ENCODE data around the gene LKAAEAR1. TPM values are rescaled to one million over a fixed set of nuclear protein-coding genes. Genes with fewer than 3 reads are reported as not detected.

LKAAEAR1 gene
- total and polyA plus RNA-seq, 2 of the 13 experiments (the other 11 are each of a cell fraction or from before 2014, with no cell fraction given) = not detected

GRCh38 chr20:64056639-64056888, 27.6 kb downstream of the LKAAEAR1 start (continued):
- TF ChIP-seq GFI1 (CRISPR knock-in tag; IDR thresholded peaks at IDR 0.05; ENCODE audit: borderline replicate concordance) = no peak
- TF ChIP-seq TFAP4 (IDR thresholded peaks at IDR 0.05; ENCODE audit: borderline replicate concordance, low read depth) = peak; percentile 61; the same call in 1 of the 2 replicates
- no peak for TF ChIP-seq SRSF9 (IDR thresholded peaks at IDR 0.05; ENCODE audit: borderline replicate concordance, insufficient read depth, low read depth, low read length, poor library complexity, severe bottlenecking)
- TF ChIP-seq GPN1 (CRISPR knock-in tag; IDR thresholded peaks at IDR 0.05; ENCODE audit: borderline replicate concordance) = no peak
- TF ChIP-seq HNRNPL (IDR thresholded peaks at IDR 0.05; ENCODE audit: low read depth, low read length) = no peak
- TF ChIP-seq FOXA1 (IDR thresholded peaks at IDR 0.05) = no peak
- TF ChIP-seq FOXA1 (CRISPR knock-in tag; IDR thresholded peaks at IDR 0.05) = no peak
- no peak for TF ChIP-seq KLF16 (CRISPR knock-in tag; IDR thresholded peaks at IDR 0.05)
- no peak for TF ChIP-seq ZBTB39 (CRISPR knock-in tag; IDR thresholded peaks at IDR 0.05)
- no peak for TF ChIP-seq TGIF2 (CRISPR knock-in tag; IDR thresholded peaks at IDR 0.05)
- TF ChIP-seq, protein P1, sequence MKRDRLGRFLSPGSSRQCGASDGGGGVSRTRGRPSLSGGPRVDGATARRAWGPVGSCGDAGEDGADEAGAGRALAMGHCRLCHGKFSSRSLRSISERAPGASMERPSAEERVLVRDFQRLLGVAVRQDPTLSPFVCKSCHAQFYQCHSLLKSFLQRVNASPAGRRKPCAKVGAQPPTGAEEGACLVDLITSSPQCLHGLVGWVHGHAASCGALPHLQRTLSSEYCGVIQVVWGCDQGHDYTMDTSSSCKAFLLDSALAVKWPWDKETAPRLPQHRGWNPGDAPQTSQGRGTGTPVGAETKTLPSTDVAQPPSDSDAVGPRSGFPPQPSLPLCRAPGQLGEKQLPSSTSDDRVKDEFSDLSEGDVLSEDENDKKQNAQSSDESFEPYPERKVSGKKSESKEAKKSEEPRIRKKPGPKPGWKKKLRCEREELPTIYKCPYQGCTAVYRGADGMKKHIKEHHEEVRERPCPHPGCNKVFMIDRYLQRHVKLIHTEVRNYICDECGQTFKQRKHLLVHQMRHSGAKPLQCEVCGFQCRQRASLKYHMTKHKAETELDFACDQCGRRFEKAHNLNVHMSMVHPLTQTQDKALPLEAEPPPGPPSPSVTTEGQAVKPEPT (CRISPR knock-in tag; IDR thresholded peaks at IDR 0.05; ENCODE audit: low read depth) = peak; percentile 12; the same call in 1 of the 2 replicates
- TF ChIP-seq ZNF562 (CRISPR knock-in tag; IDR thresholded peaks at IDR 0.05; ENCODE audit: borderline replicate concordance) = no peak
- no peak; the same call in 1 of the 2 replicates for TF ChIP-seq SAFB2 (CRISPR knock-in tag; IDR thresholded peaks at IDR 0.05; ENCODE audit: borderline replicate concordance, low read depth)
- no peak for TF ChIP-seq CREB3 (CRISPR knock-in tag; IDR thresholded peaks at IDR 0.05)
- no peak; the same call in 1 of the 2 replicates for TF ChIP-seq ZNF24 (IDR thresholded peaks at IDR 0.05)
- no peak for TF ChIP-seq CEBPG (CRISPR knock-in tag; IDR thresholded peaks at IDR 0.05)
- TF ChIP-seq, protein P2, sequence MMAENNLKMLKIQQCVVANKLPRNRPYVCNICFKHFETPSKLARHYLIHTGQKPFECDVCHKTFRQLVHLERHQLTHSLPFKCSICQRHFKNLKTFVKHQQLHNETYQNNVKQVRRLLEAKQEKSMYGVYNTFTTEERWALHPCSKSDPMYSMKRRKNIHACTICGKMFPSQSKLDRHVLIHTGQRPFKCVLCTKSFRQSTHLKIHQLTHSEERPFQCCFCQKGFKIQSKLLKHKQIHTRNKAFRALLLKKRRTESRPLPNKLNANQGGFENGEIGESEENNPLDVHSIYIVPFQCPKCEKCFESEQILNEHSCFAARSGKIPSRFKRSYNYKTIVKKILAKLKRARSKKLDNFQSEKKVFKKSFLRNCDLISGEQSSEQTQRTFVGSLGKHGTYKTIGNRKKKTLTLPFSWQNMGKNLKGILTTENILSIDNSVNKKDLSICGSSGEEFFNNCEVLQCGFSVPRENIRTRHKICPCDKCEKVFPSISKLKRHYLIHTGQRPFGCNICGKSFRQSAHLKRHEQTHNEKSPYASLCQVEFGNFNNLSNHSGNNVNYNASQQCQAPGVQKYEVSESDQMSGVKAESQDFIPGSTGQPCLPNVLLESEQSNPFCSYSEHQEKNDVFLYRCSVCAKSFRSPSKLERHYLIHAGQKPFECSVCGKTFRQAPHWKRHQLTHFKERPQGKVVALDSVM (CRISPR knock-in tag; IDR thresholded peaks at IDR 0.05) = no peak
- no peak for TF ChIP-seq POLR2G (IDR thresholded peaks at IDR 0.05; ENCODE audit: low read depth, low read length)
- no peak for TF ChIP-seq FIP1L1 (IDR thresholded peaks at IDR 0.05; ENCODE audit: borderline replicate concordance, insufficient read depth, low read depth, low read length)
- TF ChIP-seq, protein P3, sequence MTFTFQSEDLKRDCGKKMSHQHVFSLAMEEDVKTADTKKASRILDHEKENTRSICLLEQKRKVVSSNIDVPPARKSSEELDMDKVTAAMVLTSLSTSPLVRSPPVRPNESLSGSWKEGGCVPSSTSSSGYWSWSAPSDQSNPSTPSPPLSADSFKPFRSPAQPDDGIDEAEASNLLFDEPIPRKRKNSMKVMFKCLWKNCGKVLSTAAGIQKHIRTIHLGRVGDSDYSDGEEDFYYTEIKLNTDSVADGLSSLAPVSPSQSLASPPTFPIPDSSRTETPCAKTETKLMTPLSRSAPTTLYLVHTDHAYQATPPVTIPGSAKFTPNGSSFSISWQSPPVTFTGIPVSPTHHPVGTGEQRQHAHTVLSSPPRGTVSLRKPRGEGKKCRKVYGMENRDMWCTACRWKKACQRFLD (CRISPR knock-in tag; IDR thresholded peaks at IDR 0.05; ENCODE audit: borderline replicate concordance) = no peak
- no peak for TF ChIP-seq ZBTB38 (CRISPR knock-in tag; IDR thresholded peaks at IDR 0.05)
- TF ChIP-seq TCF7L2 (IDR thresholded peaks at IDR 0.05; ENCODE audit: low read depth, low read length) = no peak
- TF ChIP-seq ZNF629 (CRISPR knock-in tag; conservative IDR thresholded peaks at IDR 0.05) = no peak

Data from HepG2 (cell line).